IPS DF 4.7 (cell line): ENCODE results near the gene TBC1D22B.
"Not testable (repeated sequence)": the region's sequence is repeated elsewhere in the genome, so short reads cannot be mapped to it uniquely, and the experiment has no call there.

Source experiments
- DNase-seq: peaks from one replicate; pipeline ENCODE4 v3.0.0-alpha.2; 2013; ENCODE audit warnings: low spot score; ENCODE audit errors: extremely low read depth

The TBC1D22B gene

GRCh38 chr6:37319856-37320480, 62.4 kb downstream of the TBC1D22B start:
- no peak for DNase-seq

GRCh38 chr6:37320646-37321045, 63.1 kb downstream of the TBC1D22B start:
- DNase-seq, result no peak

- no peak for DNase-seq
These were observed 63.5 kb downstream of the TBC1D22B start for GRCh38 chr6:37321101-37321500.

GRCh38 chr6:37321516-37322415, 64.2 kb downstream of the TBC1D22B start:
- DNase-seq, result no peak

- no peak for DNase-seq
These were observed 66.0 kb downstream of the TBC1D22B start for GRCh38 chr6:37323580-37323979.

- no peak for DNase-seq
These were observed 66.8 kb downstream of the TBC1D22B start for GRCh38 chr6:37324131-37325033.

- DNase-seq, result not testable (repeated sequence)
These were observed 72.8 kb downstream of the TBC1D22B start for GRCh38 chr6:37330345-37330744.

GRCh38 chr6:37331047-37331446, 73.5 kb downstream of the TBC1D22B start:
- no peak for DNase-seq

- no peak for DNase-seq
These were observed 75.3 kb downstream of the TBC1D22B start for GRCh38 chr6:37332894-37333293.

- DNase-seq, result no peak
These were observed 76.5 kb downstream of the TBC1D22B start for GRCh38 chr6:37334047-37334446.

- DNase-seq, result not testable (repeated sequence)
These were observed 80.7 kb downstream of the TBC1D22B start for GRCh38 chr6:37338317-37338716.

GRCh38 chr6:37338745-37339255, 81.2 kb downstream of the TBC1D22B start:
- DNase-seq, result no peak

GRCh38 chr6:37339741-37340638, 82.4 kb downstream of the TBC1D22B start:
- DNase-seq, result no peak

- no peak for DNase-seq
These were observed 83.0 kb downstream of the TBC1D22B start for GRCh38 chr6:37340639-37340943.

- no peak for DNase-seq
These were observed 85.7 kb downstream of the TBC1D22B start for GRCh38 chr6:37343248-37343647.

GRCh38 chr6:37344308-37344707, 86.7 kb downstream of the TBC1D22B start:
- no peak for DNase-seq

- not testable (repeated sequence) for DNase-seq
These were observed 88.2 kb downstream of the TBC1D22B start for GRCh38 chr6:37345804-37346203.

GRCh38 chr6:37347177-37347576, 89.6 kb downstream of the TBC1D22B start:
- no peak for DNase-seq

- no peak for DNase-seq
These were observed 90.1 kb downstream of the TBC1D22B start for GRCh38 chr6:37347670-37348111.

- no peak for DNase-seq
These were observed 93.5 kb downstream of the TBC1D22B start for GRCh38 chr6:37351027-37351426.

- DNase-seq, result no peak
These were observed 94.8 kb downstream of the TBC1D22B start for GRCh38 chr6:37352384-37352783.
